Measurements from ENCODE around the gene AP3B1.

AP3B1 gene

DNA sequence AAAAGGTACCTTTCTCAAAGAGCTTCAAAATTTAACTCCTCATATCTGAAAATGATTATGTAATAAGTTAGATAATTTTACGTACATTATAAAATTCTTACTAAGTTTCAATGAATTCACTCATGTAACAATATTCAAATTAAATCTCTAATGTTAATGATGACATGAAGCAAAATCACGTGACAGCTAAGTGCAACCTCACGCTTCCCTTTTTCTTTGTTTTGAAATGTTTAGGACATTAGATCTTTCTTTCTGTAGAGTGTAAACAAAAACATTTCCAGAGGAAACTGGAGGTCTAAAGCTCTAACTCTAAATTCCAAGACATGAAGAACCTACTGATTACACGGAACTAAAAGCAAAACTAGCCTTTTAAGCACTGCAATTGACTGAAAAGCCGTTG, 291.0 kb downstream of the AP3B1 start:
- no peak for DNase-seq (ENCODE audit: low spot score)

DNA sequence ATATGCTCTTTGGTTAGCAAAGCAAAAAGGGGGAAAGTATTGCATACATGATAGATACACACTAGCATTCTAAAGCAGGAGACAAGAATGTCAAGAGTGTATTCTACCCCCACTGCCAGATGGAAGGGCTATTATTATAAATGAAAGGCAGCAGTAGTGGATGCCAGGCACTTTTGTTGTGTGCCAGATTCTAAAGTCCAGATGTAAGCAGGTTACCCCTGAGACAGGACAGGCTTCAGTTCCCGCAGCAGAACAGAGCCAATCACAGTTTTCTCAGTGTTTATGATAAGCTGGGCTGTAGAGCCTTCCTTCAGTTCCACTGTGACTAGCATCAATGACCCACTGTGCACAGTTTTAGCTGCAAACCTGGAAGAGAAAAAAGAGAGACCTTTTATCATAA, 291.8 kb downstream of the AP3B1 start:
- peak; percentile 66 for DNase-seq (ENCODE audit: low spot score)

DNA sequence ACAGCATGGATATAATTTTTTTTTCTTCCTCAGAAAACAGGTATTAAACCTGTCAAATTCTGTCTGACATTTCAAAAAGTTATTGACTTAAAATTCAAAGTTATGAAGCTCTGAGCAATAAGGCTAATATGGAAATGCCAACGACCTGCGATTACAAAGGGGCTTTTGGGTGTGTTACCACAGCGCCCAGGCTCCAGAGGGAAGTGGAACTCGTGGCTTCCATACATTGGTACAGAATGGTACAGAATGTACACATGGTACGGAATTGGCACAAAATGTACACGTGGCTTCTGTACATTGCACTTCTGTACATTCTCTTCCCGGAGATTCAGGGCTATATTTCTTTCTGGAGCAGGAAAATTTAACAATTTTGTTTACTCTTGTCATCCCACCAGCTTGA, 293.3 kb downstream of the AP3B1 start:
- no peak for DNase-seq (ENCODE audit: low spot score)

DNA sequence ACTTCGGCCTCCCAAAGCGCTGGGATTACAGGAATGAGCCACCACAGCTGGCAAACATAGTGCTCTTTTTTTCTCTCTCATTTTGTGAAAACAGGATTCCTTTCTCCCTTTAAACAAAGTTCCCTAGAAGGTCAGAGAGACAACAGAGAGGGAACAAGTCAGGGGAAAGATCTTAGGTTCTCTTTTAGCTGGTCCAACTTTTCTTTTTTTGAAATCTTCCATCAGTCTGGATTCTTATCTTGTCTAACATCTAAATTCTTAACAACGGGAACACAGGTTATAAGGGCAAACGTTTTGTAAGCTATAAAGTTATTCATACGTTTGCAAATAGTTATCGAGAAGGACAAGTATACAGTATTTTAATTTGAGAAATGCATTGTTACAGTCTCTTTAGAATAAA, 294.3 kb downstream of the AP3B1 start:
- no peak for DNase-seq (ENCODE audit: low spot score)

DNA sequence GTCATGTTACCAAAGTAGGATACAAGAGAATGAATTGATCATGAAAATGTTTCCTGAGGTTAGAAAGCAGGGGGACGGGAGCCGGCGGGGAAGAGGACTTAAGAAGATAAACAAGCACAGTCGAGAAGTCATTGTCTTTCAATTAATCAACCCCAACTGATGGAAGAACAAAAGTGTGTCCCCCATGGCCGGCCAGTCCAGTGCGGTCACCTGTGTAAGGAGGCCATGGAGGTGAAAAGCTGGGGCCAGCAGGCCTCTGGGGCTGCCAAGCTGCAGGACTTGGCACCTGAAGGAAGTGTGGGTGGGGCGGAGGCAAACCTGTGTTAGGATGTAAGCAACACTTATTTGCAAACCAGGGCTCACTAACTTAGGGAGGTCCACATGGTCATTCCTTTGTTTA, 295.1 kb downstream of the AP3B1 start:
- DNase-seq (ENCODE audit: low spot score) = no peak

DNA sequence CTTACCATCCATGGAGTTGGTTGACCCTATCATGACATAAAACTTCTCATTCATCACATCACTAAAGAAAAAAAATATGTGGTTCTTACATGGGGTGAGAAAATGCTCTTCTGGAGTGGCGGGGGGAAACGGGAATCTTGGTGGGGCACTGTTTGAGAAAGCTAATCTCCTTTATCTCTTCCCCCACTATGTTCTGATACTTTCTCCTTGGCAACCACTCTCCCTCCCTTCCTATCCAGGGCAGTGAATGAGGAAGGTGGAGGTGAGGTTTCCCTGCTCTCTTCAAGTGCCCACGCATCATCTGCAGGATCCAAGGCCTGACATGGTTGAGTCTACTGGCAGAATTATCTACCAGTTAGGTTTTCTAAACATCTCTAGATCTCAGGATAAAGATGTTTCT, 297.6 kb downstream of the AP3B1 start:
- no peak for DNase-seq (ENCODE audit: low spot score)

DNA sequence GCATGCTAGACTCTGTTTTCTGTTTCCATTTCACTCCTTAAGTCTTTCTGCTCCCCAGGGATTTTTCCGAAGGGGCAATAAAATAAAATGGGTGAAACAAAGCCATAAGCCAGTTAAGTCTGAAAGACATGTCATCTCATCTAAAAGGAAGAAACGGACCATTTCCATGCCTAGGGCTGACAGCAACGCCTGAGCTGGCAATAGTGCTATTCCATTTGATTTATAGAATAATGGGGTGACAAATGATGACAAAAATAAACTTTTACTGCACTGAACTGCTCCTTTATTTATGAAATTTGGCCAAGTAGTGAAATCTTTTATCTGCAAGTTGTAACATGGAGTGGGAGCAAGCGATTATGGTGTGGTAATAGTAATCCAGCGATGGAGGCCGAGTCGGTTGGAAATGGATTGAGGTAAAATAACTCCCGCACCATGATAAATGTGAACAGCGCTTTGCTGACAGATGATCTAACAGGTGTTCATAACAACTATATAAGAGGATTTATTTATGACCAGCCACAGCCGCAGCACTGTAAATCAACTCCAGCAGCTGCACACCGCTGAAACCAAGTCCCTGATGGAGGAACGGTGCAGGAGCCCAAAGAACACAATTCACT, 298.6 kb downstream of the AP3B1 start:
- no peak for DNase-seq (ENCODE audit: low spot score)

DNA sequence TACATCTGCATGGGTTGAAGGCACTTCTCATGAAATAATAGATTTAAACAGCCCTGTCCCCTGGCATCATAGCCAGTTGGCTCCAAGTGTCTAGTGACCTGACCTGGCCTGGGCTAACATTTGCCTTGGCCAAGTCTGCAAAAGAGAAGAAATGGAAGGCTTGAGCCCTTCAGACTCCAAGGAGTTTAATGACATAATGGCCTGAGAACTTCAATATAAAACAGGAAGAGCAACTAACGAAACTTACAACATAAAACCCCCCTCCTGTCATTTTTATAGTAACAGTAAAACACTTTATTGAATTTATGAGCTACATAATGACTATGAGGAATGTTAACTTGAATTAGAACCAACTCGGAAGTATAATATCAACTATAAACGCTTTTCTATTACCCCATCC, 299.6 kb downstream of the AP3B1 start:
- no peak for DNase-seq (ENCODE audit: low spot score)

DNA sequence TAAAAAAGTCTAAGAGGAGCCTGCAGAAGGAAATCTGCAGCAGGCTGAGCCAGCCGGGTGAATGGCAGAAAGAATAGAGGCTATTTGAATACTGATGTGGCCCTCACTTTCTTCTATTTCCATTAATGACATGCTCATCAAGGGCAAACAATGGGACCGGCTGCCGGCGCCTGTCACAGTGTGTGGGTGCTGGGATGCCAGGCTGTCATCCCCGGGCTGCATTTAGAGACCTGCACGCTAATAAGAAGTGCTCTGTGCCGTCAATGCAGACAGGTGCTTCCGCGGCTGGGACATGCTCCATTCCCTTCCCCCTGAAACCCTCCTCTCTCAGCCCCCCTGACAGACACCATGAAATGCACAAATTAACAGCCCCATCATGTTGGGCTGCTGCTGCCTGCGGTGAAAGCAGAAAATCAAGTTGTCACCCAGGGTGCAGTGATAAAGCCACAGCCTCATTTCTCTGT, 300.6 kb downstream of the AP3B1 start:
- peak; percentile 94 for DNase-seq (ENCODE audit: low spot score)

DNA sequence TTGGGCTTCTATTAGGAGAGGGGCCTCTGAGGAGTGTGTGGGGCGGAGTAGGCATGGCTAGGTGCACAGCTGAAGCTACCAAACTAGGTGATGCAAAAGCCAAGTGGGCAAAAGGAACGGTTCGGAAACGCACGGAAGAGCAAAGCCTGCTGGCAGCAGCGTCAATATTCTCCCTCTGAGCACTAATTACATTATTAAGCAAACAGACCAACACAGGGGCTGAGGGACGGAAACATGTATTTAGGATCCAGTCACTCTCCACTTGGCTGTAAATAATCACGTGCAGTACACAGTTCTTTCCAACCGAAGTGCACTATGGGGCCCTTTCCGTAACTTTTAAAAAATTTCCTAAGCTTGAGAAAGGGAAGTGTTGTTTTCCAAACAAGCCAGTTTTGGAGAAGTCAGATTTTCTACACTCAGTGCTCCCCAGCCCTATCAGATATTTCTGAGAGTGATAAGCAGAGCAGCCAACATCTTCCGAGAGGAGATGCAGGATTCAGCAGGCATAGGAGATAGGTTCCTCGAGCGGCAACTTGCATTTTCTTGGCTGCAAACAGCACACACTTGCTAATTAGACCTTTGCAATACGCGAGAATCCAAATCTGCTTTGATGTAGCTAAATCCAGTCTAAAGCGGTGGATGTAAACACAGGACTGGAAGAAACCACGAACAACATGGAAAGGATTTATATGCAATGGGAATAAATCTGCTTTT, 301.2 kb downstream of the AP3B1 start:
- DNase-seq (ENCODE audit: low spot score) = peak; percentile 63

DNA sequence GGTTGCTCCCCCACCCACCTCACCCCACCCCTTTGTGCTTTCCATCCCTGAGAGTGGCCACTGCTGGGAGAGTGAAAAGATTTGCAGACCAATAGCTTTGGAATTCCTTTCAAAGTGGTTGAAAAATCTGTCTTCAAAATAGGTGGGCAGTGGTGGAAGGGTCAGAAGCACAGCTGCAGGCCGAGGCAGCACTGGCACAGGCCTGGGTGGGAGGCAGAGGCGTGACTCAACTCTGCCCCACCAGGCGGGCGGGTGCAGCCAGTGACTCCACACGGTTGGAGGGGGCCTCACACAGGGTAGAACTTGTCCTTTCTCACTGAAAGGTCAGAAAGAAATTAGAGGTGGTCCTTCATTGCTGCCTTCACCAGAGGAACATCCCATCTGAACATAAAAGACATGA, 303.4 kb downstream of the AP3B1 start:
- no peak for DNase-seq (ENCODE audit: low spot score)

DNA sequence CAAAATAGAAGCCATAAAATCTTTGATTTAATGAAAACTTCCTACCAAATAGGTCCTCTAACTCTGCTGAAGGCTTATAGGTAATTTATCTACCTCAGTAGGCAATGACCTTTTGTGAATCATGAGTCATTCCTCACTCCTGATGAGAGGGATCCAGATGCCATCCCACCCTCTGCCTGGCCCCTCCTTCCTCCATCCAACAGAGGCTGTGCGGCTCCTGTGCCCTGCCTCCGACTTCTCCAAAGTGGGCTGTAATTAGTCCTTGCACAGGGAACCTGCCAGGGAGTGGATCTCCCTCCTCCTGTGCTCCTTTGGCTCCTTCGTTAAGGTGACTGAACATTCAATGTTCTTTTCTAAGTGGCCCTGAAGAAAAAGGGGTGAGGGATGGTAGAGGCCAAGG, 304.5 kb downstream of the AP3B1 start:
- no peak for DNase-seq (ENCODE audit: low spot score)

DNA sequence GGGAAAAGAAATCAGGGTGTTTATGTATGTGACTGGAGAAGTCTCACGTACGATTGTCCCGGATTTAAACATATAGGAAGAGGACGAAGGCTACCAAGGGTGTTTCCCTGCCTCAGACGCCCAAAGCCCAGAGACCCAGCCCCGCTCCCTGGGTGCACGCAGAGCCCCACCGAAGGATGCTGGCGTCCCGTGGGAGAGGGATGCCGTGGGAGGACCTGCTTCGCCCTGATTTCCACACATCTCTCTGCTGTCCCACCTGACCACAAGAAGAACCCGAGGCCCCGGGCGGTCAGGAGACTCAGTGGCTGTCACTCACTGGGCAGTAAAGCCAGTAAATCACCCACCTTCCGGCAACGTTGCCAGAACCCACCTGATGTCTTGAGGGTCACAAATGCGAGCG, 306.5 kb downstream of the AP3B1 start:
- DNase-seq (ENCODE audit: low spot score) = no peak

DNA sequence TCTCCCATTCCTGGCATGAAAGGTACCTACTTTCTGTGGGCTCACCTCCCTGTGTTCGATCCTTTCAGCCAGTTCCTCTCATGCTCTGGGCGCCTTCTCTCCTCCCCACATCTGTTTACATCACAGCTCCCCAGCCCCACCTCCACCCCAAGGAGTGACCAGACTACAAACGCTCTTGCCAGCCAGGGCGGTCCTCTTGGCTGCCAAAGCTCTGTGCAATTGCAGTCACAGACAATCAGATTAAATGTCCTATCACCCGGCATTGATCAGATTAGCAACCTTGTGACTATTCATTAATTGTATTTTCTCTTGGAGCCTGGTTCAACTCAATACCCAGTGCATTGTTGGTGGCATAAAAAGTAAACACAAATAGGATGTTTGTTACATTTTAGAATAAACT, 307.2 kb downstream of the AP3B1 start:
- peak; percentile 88 for DNase-seq (ENCODE audit: low spot score)

DNA sequence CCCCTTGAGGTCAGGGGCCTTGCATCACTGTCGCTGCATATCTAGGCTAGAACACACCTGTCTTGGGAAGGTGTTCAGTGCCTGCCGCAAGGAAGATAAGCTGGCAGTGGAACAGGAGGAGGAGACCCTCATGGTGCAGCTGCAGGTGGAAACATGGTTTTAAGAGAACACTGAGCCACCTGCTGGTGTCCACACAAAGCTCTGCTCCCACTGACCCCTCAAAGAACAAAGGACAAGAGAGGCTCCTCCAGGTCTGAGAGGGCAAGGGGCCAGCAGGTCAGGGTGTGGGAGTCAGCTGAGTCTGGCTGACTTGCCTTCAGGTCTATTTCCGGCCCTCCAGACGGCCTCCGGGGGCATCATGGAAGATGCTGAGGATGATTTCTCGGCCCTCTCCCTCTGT, 308.2 kb downstream of the AP3B1 start:
- no peak for DNase-seq (ENCODE audit: low spot score)

DNA sequence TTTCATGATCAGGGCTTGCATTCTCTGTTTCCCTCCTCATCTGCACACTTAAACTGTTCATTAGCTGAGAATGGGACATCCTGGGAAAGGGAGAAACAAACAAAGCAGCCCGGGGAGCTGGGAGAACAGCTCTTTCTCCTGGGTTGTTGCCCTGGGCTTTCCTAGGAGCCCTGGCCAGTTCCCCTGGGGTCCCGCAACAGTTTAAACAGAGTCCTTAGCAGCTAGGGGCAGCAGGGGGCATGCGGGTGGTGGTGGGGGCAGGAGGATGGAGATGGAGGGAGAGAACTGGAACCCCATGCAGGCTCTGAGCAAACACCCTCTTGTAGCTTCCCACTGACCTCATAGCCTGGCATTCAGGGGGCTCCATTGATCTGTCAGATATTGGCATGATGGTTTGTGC, 309.3 kb downstream of the AP3B1 start:
- no peak for DNase-seq (ENCODE audit: low spot score)

DNA sequence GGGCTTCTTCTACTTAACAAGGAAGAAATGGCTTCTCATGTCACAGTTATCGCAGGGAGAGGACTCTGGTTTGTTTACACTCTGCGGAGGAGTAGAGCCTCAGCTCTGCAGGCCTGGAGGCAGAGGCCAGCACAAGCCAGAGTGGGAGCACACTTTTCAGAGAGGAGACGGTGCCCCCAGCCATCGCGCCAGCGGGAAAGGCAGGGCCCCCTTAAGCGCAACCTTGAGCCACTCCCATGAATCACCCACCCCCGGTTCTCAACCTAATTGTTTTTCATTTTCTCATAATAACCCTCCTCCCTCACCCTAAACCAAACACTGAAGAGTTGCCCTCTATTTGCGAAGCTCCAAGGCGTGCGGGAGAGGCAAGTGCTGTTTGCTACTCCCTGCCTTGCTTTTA, 309.9 kb downstream of the AP3B1 start:
- DNase-seq (ENCODE audit: low spot score) = no peak

DNA sequence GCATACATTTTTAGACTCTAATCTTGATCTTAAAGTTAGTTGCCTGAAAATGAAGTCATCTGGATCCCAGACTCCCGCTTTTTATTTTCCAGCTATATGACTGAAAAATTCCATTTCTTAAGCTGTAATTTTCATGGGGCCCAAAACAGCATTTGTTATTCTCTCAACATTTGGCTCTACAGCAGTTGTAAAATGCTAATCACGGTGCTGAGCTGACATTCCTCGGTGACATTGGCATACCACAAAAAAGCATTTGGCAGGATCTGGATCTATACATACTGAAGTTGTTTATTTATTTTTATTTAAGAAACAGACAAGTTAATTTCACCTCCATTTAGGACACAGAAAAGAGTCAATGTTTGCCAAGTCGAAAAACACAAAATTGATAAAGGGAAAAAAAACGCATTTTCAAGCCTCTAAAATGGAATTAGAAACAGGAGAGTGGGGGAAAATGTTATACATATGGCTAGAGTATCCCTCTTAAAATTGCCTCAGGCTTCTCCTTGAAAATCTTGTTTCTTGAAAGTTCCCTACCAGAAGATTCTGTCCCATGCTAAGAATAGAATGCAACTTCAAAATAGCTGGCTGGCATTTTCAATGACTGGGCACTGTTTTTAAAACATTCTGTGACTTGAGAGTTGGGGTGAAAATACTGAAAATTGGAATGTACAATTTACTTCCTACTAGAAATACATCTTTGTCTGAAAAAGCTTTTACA, 310.9 kb downstream of the AP3B1 start:
- DNase-seq (ENCODE audit: low spot score) = peak; percentile 26

DNA sequence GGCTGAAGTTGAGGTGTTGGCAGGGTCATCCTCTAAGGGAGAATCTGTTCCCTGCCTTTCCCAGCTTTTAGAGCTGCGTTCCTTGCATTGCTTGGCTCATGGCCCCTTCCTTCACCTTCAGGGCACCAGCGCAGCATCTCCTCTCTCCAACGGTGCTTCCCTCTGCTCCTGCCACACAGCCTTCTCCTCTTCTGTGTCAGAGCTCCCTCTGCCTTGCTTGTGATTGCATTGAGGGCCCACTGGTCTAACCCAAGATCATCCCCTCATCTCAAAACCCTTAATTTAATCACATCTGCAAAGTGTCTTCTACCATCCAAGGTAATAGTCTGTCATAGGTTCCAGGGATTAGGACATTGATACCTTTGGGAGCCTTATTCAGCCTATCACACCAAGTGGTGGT, 312.7 kb downstream of the AP3B1 start:
- peak; percentile 15 for DNase-seq (ENCODE audit: low spot score)

DNA sequence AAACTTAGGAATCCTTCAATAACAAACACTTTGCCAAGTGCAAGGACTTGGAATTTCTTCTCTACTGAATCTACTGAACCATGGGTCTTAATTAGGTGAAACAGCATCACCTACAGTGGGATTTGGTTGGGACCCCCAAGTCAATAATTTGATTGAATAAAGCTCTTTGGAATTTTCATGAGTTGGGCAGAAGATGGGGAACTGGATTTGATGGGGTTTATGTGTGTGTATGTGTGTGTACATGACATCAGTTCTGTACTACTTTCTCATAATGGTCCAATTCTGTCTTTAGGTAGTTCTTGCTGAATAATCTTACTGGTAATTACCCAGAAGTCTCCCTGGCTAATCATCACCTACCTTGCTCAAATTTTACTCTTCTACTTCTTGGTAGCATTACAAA, 319.9 kb downstream of the AP3B1 start:
- no peak for DNase-seq (ENCODE audit: low spot score)

DNA sequence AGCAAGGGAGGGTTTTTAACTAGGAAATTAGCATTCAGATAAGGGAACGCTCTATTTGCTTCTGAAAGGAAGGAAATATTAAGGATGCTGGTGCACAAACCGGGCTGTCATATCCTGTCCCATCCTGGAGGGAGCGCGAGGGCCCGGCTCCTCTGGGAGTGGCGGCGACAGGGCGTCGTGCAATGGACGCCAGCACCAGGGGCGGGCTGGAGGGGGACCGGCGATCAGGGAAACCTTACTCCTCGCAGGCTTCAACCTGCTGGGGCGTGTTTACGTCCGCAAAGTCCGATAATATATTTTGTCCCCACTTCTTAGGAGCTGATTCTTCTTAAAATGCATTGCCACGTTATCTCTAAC, 321.3 kb downstream of the AP3B1 start:
- DNase-seq (ENCODE audit: low spot score) = no peak

DNA sequence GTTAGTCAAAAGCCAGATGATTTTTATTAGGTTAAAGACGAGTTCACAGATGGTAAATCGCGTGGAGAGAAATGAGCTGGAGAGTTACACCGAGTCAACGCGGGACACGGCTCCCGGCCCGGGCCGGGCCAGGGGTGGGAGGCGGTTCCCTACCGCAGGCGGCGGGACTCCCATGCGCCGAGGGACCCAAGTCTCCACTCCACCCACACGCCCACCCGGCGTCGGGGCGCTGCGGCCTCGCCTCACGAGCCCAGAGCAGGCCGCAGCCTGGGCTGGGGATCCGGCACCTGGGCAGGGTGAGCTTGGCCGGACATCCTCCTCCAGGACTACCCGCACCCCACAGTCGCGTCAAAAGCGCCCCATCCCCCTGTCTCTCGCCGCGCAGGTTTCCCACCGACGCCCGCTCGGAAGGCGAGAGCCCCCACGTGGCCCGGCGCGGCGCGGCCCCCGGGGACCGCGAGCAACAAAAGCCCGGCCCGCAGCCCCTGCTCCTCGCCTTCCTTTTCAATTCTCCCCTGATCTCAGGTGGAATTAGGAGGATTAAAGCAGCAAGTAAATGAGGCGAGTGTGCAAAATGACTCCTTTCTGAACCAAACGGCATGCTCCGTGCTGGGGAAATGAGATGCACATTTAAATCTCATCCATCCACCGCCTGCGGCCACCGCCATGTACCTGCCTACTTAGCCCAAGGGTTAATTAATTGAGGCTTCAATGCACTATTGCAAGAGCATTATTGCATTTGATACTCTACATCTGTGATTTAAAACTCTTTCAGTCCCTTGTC, 321.8 kb downstream of the AP3B1 start:
- DNase-seq (ENCODE audit: low spot score) = peak; percentile 34

Measured in globus pallidus (tissue), 1 donor.